GM19043 (cell line): Measurements from ENCODE around the gene CNBD2.
"Not testable (repeated sequence)": the region's sequence is repeated elsewhere in the genome, so short reads cannot be mapped to it uniquely, and the experiment has no call there.

Experiments used
- ATAC-seq: cut with Tn5 transposase; IDR thresholded peaks from one replicate; pipeline ENCODE4 v1.9.1; 2021; ENCODE audit warnings: low read depth; ENCODE audit not compliant: unreplicated experiment

CNBD2 gene

GRCh38 chr20:35974256-35974655, 5.9 kb downstream of the CNBD2 start:
- no peak for ATAC-seq

GRCh38 chr20:35975576-35976373, 7.4 kb downstream of the CNBD2 start:
- ATAC-seq, result no peak

- ATAC-seq, result no peak
These were observed 9.7 kb downstream of the CNBD2 start for GRCh38 chr20:35978041-35978513.

- ATAC-seq, result no peak
These were observed 11.2 kb downstream of the CNBD2 start for GRCh38 chr20:35979544-35979943.

DNA sequence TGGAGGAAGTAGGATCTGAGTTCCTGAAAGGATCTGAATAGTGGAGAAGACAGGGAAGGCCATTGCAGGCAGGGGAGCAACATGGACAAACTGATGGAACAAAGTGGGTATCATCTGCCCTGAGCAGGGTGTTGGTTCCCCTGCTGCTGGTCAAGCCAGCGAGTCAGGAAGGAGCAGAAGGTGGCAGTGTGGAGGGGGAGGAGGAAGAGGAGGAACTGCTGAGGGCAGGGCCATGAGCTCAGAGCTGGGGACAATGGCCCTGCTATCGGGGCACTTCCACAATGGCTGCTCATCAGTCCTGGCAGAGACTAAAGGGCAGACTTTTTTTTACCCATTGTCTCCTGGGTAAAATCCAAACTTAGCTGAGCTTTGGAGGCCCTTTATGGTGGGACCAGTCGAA, 13.6 kb downstream of the CNBD2 start:
- no peak for ATAC-seq

- no peak for ATAC-seq
These were observed 16.0 kb downstream of the CNBD2 start for GRCh38 chr20:35984382-35984781.

- ATAC-seq, result no peak
These were observed 17.4 kb downstream of the CNBD2 start for GRCh38 chr20:35985806-35986205.

GRCh38 chr20:35988910-35989463, 20.6 kb downstream of the CNBD2 start:
- ATAC-seq, result no peak

- no peak for ATAC-seq
These were observed 22.9 kb downstream of the CNBD2 start for GRCh38 chr20:35991142-35991771.

DNA sequence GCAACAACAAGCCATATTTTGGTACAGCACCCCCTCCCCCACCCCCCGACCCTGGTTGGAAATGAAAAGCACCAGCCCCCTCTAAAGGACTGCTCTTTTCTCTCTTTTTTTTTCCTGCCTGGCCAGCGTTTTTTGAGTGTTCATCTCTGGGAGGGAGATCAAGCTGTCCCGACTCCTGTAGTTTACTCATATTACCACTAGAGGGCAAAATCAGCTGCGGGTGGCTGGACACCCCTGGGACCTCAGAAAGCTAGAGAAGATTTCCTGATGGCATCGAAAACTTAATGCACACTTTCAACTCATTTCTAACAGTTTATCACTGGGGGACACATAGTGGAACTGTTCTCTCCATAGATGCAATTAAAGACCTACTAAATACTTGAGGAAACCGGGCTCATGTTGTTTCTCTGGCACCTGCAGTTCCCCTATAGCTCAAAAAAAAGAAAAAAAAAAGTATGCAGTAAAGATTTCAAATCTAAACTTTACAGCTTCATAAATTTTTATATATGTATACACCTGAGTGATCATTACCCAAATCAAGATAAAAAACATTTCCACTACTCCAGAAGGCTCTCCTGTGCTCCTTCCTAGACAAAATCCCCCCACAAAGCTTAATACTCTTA, 24.4 kb downstream of the CNBD2 start:
- ATAC-seq, result no peak

- no peak for ATAC-seq
These were observed 26.6 kb downstream of the CNBD2 start for GRCh38 chr20:35994994-35995453.

DNA sequence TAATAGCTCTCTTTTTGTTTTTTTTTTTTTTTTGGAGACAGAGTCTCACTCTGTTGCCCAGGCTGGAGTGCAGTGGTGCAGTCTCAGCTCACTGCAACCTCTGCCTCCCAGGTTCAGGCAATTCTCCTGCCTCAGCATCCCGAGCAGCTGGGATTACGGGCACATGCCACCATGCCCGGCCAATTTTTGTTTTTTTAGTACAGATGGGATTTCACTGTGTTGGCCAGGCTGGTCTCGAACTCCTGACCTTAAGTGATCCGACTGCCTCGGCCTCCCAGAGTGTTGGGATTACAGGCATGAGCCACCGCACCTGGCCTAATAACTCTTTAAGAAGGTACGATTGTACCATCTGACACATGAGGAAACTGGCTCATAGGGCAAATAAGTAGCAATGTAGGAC, 28.1 kb downstream of the CNBD2 start:
- not testable (repeated sequence) for ATAC-seq

DNA sequence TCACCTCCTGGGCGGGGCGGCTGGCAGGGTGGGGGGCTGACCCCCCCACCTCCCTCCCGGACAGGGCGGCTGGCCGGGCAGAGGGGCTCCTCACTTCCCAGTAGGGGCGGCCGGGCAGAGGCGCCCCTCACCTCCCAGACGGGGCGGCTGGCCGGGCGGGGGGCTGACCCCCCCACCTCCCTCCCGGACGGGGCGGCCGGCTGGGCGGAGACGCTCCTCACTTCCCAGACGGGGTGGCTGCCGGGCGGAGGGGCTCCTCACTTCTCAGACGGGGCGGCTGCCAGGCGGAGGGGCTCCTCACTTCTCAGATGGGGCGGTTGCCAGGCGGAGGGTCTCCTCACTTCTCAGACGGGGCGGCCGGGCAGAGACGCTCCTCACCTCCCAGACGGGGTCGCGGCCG, 32.9 kb downstream of the CNBD2 start:
- not testable (repeated sequence) for ATAC-seq

DNA sequence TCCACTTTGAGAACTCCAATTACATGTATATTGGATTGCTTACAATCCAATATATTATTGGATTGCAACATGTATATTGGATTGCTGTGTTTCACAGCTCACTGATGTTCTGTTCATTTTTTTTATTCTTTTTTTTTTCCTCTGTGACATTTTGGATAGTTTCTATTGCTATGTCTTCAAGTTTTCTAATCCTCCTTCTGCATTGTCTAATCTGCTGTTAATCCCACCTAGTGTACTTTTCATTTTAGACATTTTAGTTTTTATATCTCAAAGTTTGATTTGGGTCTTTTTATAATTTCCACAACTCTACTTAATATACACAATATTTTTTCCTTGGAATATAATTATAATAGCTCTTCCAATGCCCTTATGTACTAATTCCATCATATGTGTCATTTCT, 34.5 kb downstream of the CNBD2 start:
- ATAC-seq, result no peak

- no peak for ATAC-seq
These were observed 35.7 kb downstream of the CNBD2 start for GRCh38 chr20:36004045-36004444.

DNA sequence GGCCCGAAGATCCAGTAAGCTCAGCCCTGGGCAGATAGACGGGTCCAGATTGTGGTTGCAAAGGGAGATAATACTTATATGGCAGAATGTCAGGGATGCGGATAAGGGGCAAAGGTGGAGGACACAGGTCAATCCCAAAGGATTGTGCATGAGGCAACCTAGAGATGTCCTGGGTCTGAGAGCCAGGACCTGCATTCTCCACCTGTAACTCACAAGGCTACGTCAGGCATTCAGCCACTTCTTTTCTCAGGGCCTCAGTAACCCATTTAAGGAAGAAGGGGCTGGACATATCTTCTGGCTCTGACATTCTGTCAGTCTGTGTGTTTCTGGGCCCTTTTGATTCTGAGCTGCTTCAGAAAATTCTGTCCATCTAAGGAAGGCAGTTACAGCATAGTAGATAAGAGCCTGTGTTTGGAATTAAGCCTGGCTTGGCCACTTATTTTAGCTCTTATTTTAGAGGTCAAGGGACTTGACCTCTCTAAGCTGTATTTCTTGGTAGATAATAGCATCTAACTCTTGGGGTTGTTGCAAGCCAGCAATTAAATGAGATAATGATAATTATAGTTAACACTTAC, 40.2 kb downstream of the CNBD2 start:
- ATAC-seq, result no peak

- ATAC-seq, result no peak
These were observed 41.7 kb downstream of the CNBD2 start for GRCh38 chr20:36010076-36010475.

- no peak for ATAC-seq
These were observed 42.4 kb downstream of the CNBD2 start for GRCh38 chr20:36010825-36011224.

GRCh38 chr20:36015806-36016403, 47.5 kb downstream of the CNBD2 start:
- ATAC-seq, result no peak
